ENCODE results near the gene MLPH.
"Not testable (repeated sequence)": the region's sequence is repeated elsewhere in the genome, so short reads cannot be mapped to it uniquely, and the experiment has no call there.

Gene MLPH

DNA sequence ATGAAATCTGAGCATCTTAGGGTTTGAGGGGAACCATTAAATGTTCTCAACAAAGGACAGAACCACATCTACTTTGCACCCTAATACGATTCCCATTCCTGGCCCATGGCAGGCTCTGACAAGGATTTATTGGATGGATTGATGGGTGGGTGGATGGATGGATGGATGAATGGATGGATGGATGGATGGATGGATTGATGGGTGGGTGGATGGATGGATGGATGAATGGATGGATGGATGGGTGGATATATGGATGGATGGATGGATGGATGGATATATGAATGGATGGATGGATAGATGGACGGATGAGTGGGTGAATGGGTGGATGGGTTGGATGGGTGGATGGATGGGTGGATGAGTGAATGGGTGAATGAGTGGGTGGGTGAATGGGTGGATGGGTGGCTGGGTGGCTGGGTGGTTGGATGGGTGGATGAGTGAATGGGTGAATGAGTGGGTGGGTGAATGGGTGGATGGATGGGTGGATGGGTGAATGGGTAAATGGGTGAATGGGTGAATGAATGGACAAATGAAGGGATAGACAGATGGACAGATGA, 29.6 kb upstream of the MLPH start:
- H3K27ac ChIP-seq (ENCODE audit: insufficient read depth, low read depth, low read length, poor library complexity, severe bottlenecking): no peak overlapping the region
- no peaks in the 10 kb centered on the region for H3K4me1 ChIP-seq (ENCODE audit: control insufficient read depth, insufficient read depth, low read length)
- H3K9me3 ChIP-seq (ENCODE audit: control insufficient read depth, low read length): no peaks in the 10 kb centered on the region

DNA sequence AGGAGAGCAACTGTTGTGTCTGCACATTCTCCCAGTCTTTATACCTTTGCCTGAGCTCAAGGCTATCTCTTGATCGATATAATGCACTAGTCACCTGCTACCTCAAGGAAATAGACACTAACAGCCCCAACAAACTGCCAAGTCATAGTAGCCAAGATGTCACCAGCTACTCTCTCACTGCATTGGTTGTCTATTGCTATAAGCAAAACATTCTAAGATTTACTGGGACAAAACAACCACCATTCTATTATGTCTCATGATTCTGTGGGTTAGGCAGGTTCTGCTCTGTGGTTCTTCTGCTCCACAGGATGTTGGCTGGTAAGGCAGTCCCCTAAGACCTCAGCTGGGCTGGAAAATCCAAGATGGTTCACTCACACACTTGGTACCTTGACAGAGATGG, 28.5 kb upstream of the MLPH start:
- no peak overlapping the region for H3K4me3 ChIP-seq (ENCODE audit: insufficient read depth, low read depth, low read length)
- no peaks in the 10 kb centered on the region for H3K4me1 ChIP-seq (ENCODE audit: control insufficient read depth, insufficient read depth, low read length)
- H3K27me3 ChIP-seq (ENCODE audit: control insufficient read depth, insufficient read depth, low read length, poor library complexity, severe bottlenecking): no peaks in the 10 kb centered on the region
- H3K9me3 ChIP-seq (ENCODE audit: control insufficient read depth, low read length): no peaks in the 10 kb centered on the region
- WGBS, 2 experiments: 88 to 90% methylated on average over 1 of the region's 1 CpG
- H3K27ac ChIP-seq (ENCODE audit: insufficient read depth, low read depth, low read length, poor library complexity, severe bottlenecking): no peak overlapping the region
- no peaks in the 10 kb centered on the region for H3K36me3 ChIP-seq (ENCODE audit: control insufficient read depth, insufficient read depth, low read length)

More for the DNA sequence above, 29.6 kb upstream of the MLPH start:
- Histone ChIP-seq H3K4me3 (ENCODE audit: insufficient read depth, low read depth, low read length) (no peak overlapping the region), H3K27me3 (ENCODE audit: control insufficient read depth, insufficient read depth, low read length, poor library complexity, severe bottlenecking) (no peaks in the 10 kb centered on the region), H3K36me3 (ENCODE audit: control insufficient read depth, insufficient read depth, low read length) (no peaks in the 10 kb centered on the region)
- 80 to 91% methylated on average over 2 of the region's 2 CpGs for WGBS, 2 experiments

DNA sequence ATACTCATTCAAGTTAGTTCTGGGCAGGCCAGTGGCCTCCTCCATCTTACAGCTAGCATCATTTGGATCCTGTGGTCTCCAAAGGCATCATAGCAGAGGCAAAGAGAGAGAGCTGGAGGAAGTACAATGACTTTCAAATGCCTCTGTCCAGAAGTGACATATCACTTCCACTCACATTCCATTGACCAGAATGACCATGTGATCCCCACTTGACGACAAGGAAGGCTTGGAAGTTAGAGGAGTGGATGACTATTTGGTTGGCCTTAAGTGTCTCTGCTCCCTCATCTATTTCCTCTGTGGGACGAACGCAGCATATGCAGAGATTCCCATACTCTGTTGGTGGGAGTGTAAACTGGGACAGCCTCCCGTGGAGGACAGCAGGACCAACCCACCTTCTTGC, 27.8 kb upstream of the MLPH start:
- 90 to 91% methylated on average over 4 of the region's 4 CpGs for WGBS, 2 experiments
- Histone ChIP-seq H3K27ac (ENCODE audit: insufficient read depth, low read depth, low read length, poor library complexity, severe bottlenecking) (no peak overlapping the region), H3K9me3 (ENCODE audit: control insufficient read depth, low read length) (no peaks in the 10 kb centered on the region), H3K4me3 (ENCODE audit: insufficient read depth, low read depth, low read length) (no peak overlapping the region), H3K4me1 (ENCODE audit: control insufficient read depth, insufficient read depth, low read length) (no peaks in the 10 kb centered on the region), H3K36me3 (ENCODE audit: control insufficient read depth, insufficient read depth, low read length) (no peaks in the 10 kb centered on the region), H3K27me3 (ENCODE audit: control insufficient read depth, insufficient read depth, low read length, poor library complexity, severe bottlenecking) (no peaks in the 10 kb centered on the region)

DNA sequence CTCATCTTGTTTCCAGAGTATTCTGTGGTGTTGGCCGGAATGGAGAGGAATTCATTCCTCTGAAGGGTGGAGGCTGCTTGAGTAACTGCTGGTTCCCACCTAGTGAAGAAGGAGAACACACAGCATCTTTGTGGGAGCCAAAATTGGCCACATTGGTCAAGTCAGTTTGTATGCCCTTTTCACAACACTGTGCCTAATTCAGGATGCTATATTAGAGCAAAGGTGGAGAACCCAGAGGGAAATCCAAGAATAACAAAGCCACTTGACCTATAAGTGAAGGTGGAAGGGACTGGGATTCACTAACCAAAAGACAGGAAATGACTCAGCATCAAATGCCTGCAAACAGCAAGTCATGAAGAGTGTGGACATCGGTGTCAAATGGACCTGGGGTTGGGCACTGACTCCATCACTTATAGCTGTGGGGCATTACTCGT, 27.3 kb upstream of the MLPH start:
- no peak overlapping the region for H3K4me3 ChIP-seq (ENCODE audit: insufficient read depth, low read depth, low read length)
- H3K27me3 ChIP-seq (ENCODE audit: control insufficient read depth, insufficient read depth, low read length, poor library complexity, severe bottlenecking): no peaks in the 10 kb centered on the region
- no peaks in the 10 kb centered on the region for H3K9me3 ChIP-seq (ENCODE audit: control insufficient read depth, low read length)
- H3K27ac ChIP-seq (ENCODE audit: insufficient read depth, low read depth, low read length, poor library complexity, severe bottlenecking): no peak overlapping the region
- 87 to 90% methylated on average over 3 of the region's 3 CpGs for WGBS, 2 experiments
- H3K36me3 ChIP-seq (ENCODE audit: control insufficient read depth, insufficient read depth, low read length): no peaks in the 10 kb centered on the region
- H3K4me1 ChIP-seq (ENCODE audit: control insufficient read depth, insufficient read depth, low read length): no peaks in the 10 kb centered on the region

DNA sequence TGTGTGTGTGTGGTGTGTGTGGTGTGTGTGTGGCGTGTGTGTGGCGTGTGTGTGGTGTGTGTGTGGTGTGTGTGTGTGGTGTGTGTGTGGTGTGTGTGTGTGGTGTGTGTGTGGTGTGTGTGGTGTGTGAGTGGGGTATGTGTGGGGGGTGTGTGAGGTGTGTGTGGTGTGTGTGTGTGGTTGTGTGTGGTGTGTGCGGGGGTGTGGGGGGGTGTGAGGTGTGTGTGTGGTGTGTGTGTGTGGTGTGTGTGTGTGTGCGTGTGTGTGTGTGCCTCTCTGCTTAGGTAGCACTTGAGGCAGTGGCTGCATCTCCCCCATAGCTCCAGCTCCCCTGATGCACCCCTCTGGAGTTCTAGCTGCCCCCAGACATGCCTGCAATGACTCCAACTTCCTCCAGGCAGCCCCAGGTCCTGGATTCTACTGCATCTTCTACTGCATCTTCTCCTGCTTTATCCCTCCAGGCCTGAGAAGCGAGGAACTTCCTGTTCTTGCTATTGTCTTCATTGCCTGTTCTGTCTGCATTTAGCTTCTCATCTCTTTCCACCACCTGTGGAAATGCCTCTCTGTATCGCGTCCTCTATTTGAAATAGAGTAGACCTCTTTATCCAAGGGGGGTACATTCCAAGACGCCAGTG, 22.2 kb upstream of the MLPH start:
- H3K27me3 ChIP-seq (ENCODE audit: control insufficient read depth, insufficient read depth, low read length, poor library complexity, severe bottlenecking): no peaks in the 10 kb centered on the region
- no peak overlapping the region for H3K27ac ChIP-seq (ENCODE audit: insufficient read depth, low read depth, low read length, poor library complexity, severe bottlenecking)
- H3K4me1 ChIP-seq (ENCODE audit: control insufficient read depth, insufficient read depth, low read length): no peaks in the 10 kb centered on the region
- H3K36me3 ChIP-seq (ENCODE audit: control insufficient read depth, insufficient read depth, low read length): no peaks in the 10 kb centered on the region
- 95% methylated on average over 6 to 8 of the region's 8 CpGs for WGBS, 2 experiments
- no peaks in the 10 kb centered on the region for H3K9me3 ChIP-seq (ENCODE audit: control insufficient read depth, low read length)
- no peak overlapping the region for H3K4me3 ChIP-seq (ENCODE audit: insufficient read depth, low read depth, low read length)

DNA sequence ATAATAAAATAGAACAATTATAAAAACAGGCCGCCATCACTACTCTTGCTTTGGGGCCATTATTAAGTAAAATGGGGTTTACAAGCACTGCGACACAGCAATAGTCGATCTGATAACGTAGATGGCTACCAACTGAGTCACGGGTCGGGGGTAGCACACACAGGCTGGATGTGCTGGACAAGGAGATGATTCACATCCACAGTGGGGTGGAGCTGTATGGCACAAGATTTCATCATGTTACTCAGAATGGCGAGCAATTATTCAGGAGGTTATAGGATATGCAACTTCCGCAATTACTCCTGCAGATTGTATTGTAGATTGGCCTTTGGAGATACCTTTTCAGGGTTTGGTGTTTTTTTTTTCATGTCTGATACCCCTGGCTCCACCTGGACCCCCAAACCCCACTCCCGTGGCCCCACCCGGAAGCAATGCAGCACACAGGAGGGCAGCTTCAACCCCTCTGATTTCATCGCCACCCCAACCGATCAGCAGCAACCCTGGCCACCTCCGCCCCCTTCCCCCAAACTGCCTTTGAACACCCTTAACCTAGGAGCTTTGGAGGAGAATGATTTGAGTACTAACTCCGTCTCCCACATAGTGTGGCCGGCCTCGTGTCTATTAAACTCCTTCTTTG, 21.4 kb upstream of the MLPH start:
- H3K27me3 ChIP-seq (ENCODE audit: control insufficient read depth, insufficient read depth, low read length, poor library complexity, severe bottlenecking): no peaks in the 10 kb centered on the region
- no peaks in the 10 kb centered on the region for H3K36me3 ChIP-seq (ENCODE audit: control insufficient read depth, insufficient read depth, low read length)
- WGBS, 2 experiments: 92 to 95% methylated on average over 16 of the region's 16 CpGs
- no peaks in the 10 kb centered on the region for H3K9me3 ChIP-seq (ENCODE audit: control insufficient read depth, low read length)
- no peak overlapping the region for H3K27ac ChIP-seq (ENCODE audit: insufficient read depth, low read depth, low read length, poor library complexity, severe bottlenecking)
- no peak overlapping the region for H3K4me3 ChIP-seq (ENCODE audit: insufficient read depth, low read depth, low read length)
- H3K4me1 ChIP-seq (ENCODE audit: control insufficient read depth, insufficient read depth, low read length): no peaks in the 10 kb centered on the region

DNA sequence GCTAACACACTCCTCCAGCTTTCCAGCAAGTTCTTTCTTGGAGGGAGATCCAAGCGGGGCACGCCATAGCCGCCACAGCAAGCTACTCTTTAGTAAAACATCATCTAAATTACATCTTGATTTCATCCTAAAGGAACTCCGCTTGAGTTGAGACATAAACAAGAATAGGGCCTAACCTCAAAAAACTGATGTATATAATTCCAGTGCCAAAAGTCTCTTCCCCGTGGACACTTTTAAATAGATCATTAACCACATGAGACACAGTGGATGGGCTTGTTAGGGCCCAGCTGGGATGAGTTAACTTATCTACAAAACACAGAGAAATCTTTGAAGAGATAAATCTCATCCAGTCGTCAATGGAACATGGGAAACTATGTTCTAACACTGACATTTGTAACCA, 20.8 kb upstream of the MLPH start:
- H3K27ac ChIP-seq (ENCODE audit: insufficient read depth, low read depth, low read length, poor library complexity, severe bottlenecking): no peak overlapping the region
- H3K4me1 ChIP-seq (ENCODE audit: control insufficient read depth, insufficient read depth, low read length): no peaks in the 10 kb centered on the region
- no peaks in the 10 kb centered on the region for H3K36me3 ChIP-seq (ENCODE audit: control insufficient read depth, insufficient read depth, low read length)
- no peaks in the 10 kb centered on the region for H3K9me3 ChIP-seq (ENCODE audit: control insufficient read depth, low read length)
- WGBS, 2 experiments: 86 to 91% methylated on average over 6 of the region's 6 CpGs
- no peak overlapping the region for H3K4me3 ChIP-seq (ENCODE audit: insufficient read depth, low read depth, low read length)
- H3K27me3 ChIP-seq (ENCODE audit: control insufficient read depth, insufficient read depth, low read length, poor library complexity, severe bottlenecking): no peaks in the 10 kb centered on the region

DNA sequence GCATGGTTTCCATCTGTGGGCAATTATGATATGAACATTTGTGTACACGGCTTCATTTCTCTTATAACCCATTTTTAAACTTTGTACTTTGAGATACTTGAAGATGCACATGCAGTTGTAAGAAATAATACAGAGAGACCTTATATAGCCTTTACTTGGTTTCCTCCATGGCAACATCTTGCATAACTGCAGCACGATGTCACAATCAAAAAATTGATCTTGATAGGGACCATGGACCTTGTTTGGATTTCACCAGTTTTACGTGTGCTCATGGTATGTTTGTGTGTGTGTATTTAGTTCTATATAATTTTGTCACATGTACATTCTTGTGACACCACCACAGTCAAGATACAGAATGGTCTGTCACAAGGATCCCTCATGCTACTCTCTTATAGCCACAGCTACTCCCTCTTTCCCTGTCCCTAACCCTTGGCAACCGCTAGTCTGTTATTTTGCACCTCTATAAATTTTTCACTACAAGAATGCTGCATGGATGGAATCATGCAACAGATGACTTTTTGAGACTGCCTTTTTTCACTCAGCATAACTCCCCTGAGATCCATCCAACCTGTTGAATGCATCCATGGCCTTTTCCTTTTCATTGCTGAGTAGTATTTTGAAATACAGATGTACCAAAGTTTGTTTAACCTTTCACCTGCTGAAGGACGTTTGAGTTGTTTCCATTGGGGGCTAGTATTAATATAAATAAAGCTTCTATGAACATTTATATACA, 19.4 kb upstream of the MLPH start:
- H3K4me1 ChIP-seq (ENCODE audit: control insufficient read depth, insufficient read depth, low read length): no peaks in the 10 kb centered on the region
- no peaks in the 10 kb centered on the region for H3K9me3 ChIP-seq (ENCODE audit: control insufficient read depth, low read length)
- H3K27me3 ChIP-seq (ENCODE audit: control insufficient read depth, insufficient read depth, low read length, poor library complexity, severe bottlenecking): no peaks in the 10 kb centered on the region
- no peaks in the 10 kb centered on the region for H3K36me3 ChIP-seq (ENCODE audit: control insufficient read depth, insufficient read depth, low read length)
- 86 to 91% methylated on average over 3 to 4 of the region's 5 CpGs for whole genome bisulfite sequencing, 2 experiments
- no peak overlapping the region for H3K27ac ChIP-seq (ENCODE audit: insufficient read depth, low read depth, low read length, poor library complexity, severe bottlenecking)
- no peak overlapping the region for H3K4me3 ChIP-seq (ENCODE audit: insufficient read depth, low read depth, low read length)

DNA sequence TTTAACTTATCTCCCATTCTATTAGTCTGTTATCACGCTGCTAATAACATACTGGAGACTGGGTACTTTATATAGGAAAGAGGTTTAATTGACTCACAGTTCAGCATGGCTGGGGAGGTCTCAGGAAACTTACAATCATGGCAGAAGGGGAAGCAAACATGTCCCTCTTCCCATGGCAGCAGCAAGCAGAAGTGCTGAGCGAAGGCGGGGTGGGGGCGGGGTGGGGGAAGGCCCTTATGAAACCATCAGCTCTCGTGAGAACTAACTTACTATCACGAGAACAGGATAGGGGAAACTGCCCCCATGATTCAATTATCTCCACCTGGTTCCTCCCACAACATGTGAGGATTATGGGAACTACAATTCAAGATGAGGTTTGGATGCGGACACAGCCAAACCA, 17.6 kb upstream of the MLPH start:
- not testable (repeated sequence) for H3K27me3 ChIP-seq (ENCODE audit: control insufficient read depth, insufficient read depth, low read length, poor library complexity, severe bottlenecking); H3K4me3 ChIP-seq (ENCODE audit: insufficient read depth, low read depth, low read length); H3K9me3 ChIP-seq (ENCODE audit: control insufficient read depth, low read length); H3K27ac ChIP-seq (ENCODE audit: insufficient read depth, low read depth, low read length, poor library complexity, severe bottlenecking); H3K36me3 ChIP-seq (ENCODE audit: control insufficient read depth, insufficient read depth, low read length); H3K4me1 ChIP-seq (ENCODE audit: control insufficient read depth, insufficient read depth, low read length)
- 82 to 88% methylated on average over 7 of the region's 7 CpGs for WGBS, 2 experiments

DNA sequence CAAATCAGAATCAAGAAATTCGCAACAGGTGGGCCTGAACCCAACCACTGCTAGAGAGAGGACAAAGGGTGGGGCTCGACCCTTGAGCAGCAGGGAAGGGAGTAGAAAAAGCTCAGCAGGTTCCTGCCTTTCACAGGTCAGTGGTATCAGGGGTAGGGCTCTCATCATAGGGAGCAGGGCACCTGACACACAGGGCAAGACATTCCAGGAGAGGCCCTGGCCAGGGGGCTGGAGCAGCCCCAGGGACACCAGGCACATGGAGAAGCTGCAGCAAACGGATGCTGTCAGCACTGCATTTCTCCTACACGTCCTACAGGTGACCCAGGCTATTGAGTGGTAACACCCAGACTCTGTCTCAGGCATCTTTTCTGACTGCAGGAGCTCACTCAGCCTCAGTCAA, 17.2 kb upstream of the MLPH start:
- 82 to 84% methylated on average over 4 of the region's 4 CpGs for WGBS, 2 experiments
- Histone ChIP-seq H3K9me3 (ENCODE audit: control insufficient read depth, low read length) (no peaks in the 10 kb centered on the region), H3K4me1 (ENCODE audit: control insufficient read depth, insufficient read depth, low read length) (peaks cover 4% of the 10 kb centered on the region), H3K27ac (ENCODE audit: insufficient read depth, low read depth, low read length, poor library complexity, severe bottlenecking) (no peak overlapping the region), H3K4me3 (ENCODE audit: insufficient read depth, low read depth, low read length) (no peak overlapping the region), H3K27me3 (ENCODE audit: control insufficient read depth, insufficient read depth, low read length, poor library complexity, severe bottlenecking) (no peaks in the 10 kb centered on the region), H3K36me3 (ENCODE audit: control insufficient read depth, insufficient read depth, low read length) (no peaks in the 10 kb centered on the region)

All from ectodermal cell (in vitro differentiated cells).